Osteocyte (in vitro differentiated cells): ENCODE results near the gene GAK. TPM values are rescaled to one million over a fixed set of nuclear protein-coding genes. Genes with fewer than 3 reads are reported as not detected.

Experiments
- DNase-seq: peaks from one replicate; pipeline ENCODE4 v3.0.0; 2021; ENCODE audit warnings: mixed read lengths; ENCODE audit not compliant: unreplicated experiment; ENCODE audit errors: extremely low spot score
- H3K27ac Mint-ChIP-seq: one replicate; pipeline ENCODE4 v1.8.0; 2021; ENCODE audit warnings: mild to moderate bottlenecking, mixed read lengths; ENCODE audit not compliant: unreplicated experiment
- H3K27me3 Mint-ChIP-seq: one replicate; pipeline ENCODE4 v1.8.0; 2021; ENCODE audit warnings: mixed read lengths; ENCODE audit not compliant: unreplicated experiment
- H3K36me3 Mint-ChIP-seq: one replicate; pipeline ENCODE4 v1.8.0; 2021; ENCODE audit warnings: mixed read lengths; ENCODE audit not compliant: unreplicated experiment
- H3K4me1 Mint-ChIP-seq: one replicate; pipeline ENCODE4 v1.8.0; 2021; ENCODE audit warnings: mixed read lengths; ENCODE audit not compliant: unreplicated experiment
- H3K4me3 Mint-ChIP-seq: one replicate; pipeline ENCODE4 v1.8.0; 2021; ENCODE audit warnings: mild to moderate bottlenecking, moderate library complexity, mixed read lengths; ENCODE audit not compliant: unreplicated experiment
- H3K9me3 Mint-ChIP-seq: one replicate; pipeline ENCODE4 v1.8.0; 2021; ENCODE audit warnings: mixed read lengths; ENCODE audit not compliant: unreplicated experiment
- total RNA-seq: library from RNA; stranded (reverse); gene quantifications from 2 replicates; pipeline ENCODE4 v1.2.1, GENCODE V29; 2021
- TF ChIP-seq, protein P1 (sequence below): fragments of 200-600 bp; sonication (generic); IDR thresholded peaks from 2 replicates; pipeline ENCODE4 v1.5.0; 2021; ENCODE audit warnings: antibody characterized with exemption, mild to moderate bottlenecking, moderate library complexity

GAK gene
- total RNA-seq, 1 donor from 2014 or later, result 93.8 TPM

DNA sequence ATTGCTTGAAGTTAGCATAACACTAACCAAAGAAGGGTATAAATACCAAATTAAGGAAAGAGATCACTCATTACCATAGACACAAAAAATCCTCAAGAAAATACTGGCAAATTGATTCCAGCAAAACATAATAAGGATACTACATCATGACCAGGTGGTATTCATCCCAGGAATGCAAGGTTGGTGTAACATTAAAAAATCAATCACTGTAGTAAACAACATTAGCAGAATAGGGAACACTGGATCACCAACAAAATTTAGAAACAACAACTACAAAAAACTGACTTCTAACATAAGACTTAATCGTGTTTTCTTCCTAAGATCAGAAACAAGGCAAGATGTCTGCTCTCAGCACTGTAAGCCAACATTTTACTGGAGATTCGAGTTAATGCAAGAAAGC is 14.1 kb downstream of the GAK start:
- DNase-seq, result no peak
- Mint-ChIP-seq H3K27ac (no peak overlapping the region), H3K4me1 (peaks cover 11% of the 10 kb centered on the region), H3K27me3 (no peaks in the 10 kb centered on the region), H3K9me3 (peaks cover 9% of the 10 kb centered on the region), H3K36me3 (peaks cover 5% of the 10 kb centered on the region), H3K4me3 (no peak overlapping the region)
- TF ChIP-seq, protein P1, sequence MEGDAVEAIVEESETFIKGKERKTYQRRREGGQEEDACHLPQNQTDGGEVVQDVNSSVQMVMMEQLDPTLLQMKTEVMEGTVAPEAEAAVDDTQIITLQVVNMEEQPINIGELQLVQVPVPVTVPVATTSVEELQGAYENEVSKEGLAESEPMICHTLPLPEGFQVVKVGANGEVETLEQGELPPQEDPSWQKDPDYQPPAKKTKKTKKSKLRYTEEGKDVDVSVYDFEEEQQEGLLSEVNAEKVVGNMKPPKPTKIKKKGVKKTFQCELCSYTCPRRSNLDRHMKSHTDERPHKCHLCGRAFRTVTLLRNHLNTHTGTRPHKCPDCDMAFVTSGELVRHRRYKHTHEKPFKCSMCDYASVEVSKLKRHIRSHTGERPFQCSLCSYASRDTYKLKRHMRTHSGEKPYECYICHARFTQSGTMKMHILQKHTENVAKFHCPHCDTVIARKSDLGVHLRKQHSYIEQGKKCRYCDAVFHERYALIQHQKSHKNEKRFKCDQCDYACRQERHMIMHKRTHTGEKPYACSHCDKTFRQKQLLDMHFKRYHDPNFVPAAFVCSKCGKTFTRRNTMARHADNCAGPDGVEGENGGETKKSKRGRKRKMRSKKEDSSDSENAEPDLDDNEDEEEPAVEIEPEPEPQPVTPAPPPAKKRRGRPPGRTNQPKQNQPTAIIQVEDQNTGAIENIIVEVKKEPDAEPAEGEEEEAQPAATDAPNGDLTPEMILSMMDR, result no peak

DNA sequence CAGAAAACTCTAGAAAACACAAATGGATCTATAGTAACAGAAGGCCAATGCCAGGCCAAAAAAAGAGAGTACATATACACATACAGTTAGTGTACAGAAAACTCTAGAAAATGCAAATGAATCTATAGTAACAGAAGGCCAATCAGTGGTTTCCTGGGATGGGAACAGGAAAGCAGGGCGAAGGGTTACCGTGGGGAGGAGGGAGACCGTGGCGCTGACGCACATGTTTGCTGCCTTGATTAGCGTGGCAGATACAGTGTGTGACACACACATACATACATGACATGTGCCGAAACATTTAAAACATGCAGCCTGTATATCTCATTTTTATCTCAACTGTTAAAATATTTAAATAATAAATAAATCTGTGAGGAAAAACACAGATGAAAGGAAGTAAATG is 14.7 kb downstream of the GAK start:
- no peak overlapping the region for H3K4me3 Mint-ChIP-seq
- H3K36me3 Mint-ChIP-seq, result peaks cover 2% of the 10 kb centered on the region
- H3K27ac Mint-ChIP-seq, result no peak overlapping the region
- H3K27me3 Mint-ChIP-seq, result no peaks in the 10 kb centered on the region
- TF ChIP-seq, protein P1, result no peak
- DNase-seq, result no peak
- peaks cover 9% of the 10 kb centered on the region for H3K9me3 Mint-ChIP-seq
- H3K4me1 Mint-ChIP-seq, result peaks cover 11% of the 10 kb centered on the region

DNA sequence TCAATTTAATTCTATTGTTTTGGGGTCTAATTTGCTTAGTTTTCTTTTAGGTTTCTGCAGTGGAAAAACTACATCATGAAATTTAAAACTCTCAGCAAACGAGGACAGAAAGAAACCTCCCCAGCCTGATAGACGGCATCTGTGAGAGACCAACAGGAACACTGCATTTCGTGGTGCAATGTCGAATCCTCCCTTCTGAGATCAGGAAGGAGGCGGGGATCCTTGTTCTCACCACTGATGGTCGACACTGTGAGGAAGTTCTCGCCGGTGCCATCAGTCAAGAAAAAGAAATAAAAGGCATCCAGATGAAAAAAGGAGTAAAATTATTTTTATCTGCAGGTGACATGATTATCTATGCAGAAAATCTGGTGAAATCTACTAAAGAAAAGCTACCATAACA is 16.5 kb downstream of the GAK start:
- Mint-ChIP-seq H3K4me3 (no peak overlapping the region), H3K36me3 (peaks cover 12% of the 10 kb centered on the region), H3K9me3 (peaks cover 9% of the 10 kb centered on the region), H3K4me1 (peaks cover 11% of the 10 kb centered on the region), H3K27me3 (no peaks in the 10 kb centered on the region), H3K27ac (peak overlapping the region; percentile 16)
- TF ChIP-seq, protein P1, result no peak
- no peak for DNase-seq

DNA sequence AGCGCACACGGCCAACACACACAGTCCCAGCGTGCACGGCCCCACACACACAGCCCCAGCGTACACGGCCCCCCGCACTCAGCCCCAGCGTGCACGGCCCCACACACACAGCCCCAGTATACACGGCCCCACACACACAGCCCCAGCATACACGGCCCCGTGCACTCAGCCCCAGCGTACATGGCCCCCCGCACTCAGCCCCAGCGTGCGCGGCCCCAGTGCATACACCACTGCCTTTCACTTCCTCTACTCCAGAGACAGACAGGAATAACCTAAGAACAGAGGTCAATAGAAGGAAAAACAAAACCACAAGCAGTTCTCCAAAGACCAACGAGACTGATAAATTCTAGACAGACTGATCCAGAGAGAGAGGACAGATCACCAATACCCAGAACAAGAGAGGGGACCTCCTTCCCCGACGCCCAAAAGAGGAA is 17.1 kb downstream of the GAK start:
- H3K4me1 Mint-ChIP-seq, result peaks cover 9% of the 10 kb centered on the region
- H3K4me3 Mint-ChIP-seq, result no peak overlapping the region
- TF ChIP-seq, protein P1, result no peak
- H3K9me3 Mint-ChIP-seq, result peaks cover 9% of the 10 kb centered on the region
- H3K36me3 Mint-ChIP-seq, result peaks cover 12% of the 10 kb centered on the region
- DNase-seq, result no peak
- no peaks in the 10 kb centered on the region for H3K27me3 Mint-ChIP-seq
- H3K27ac Mint-ChIP-seq, result peak overlapping the region; percentile 16

DNA sequence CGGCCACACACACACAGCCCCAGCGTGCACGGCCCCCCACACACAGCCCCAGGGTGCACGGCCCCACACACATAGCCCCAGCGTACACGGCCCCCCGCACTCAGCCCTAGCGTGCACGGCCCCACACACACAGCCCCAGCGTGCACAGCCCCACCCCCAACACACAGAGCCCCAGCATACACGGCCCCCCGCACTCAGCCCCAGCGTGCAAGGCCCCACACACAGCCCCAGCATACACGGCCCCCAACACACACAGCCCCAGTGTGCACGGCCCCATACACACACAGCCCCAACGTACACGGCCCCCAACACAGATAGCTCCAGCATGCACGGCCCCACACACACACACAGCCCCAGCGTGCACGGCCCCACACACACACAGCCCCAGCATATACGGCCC is 17.6 kb downstream of the GAK start:
- no peak overlapping the region for H3K27ac Mint-ChIP-seq
- no peak overlapping the region for H3K4me3 Mint-ChIP-seq

More for the DNA sequence above, 17.6 kb downstream of the GAK start:
- Mint-ChIP-seq H3K36me3 (peaks cover 14% of the 10 kb centered on the region), H3K4me1 (peaks cover 9% of the 10 kb centered on the region), H3K9me3 (peaks cover 9% of the 10 kb centered on the region), H3K27me3 (no peaks in the 10 kb centered on the region)
- no peak for DNase-seq
- TF ChIP-seq, protein P1, result no peak
